ENCODE results near the gene SPIN4. TPM values are rescaled to one million over a fixed set of nuclear protein-coding genes. Genes with fewer than 3 reads are reported as not detected.

The SPIN4 gene
- total and polyA plus RNA-seq, 10 of the 15 experiments (the other 5 are each of a cell fraction or from before 2014, with no cell fraction given), result 3.3 to 17.0 (median 7.7) TPM

DNA sequence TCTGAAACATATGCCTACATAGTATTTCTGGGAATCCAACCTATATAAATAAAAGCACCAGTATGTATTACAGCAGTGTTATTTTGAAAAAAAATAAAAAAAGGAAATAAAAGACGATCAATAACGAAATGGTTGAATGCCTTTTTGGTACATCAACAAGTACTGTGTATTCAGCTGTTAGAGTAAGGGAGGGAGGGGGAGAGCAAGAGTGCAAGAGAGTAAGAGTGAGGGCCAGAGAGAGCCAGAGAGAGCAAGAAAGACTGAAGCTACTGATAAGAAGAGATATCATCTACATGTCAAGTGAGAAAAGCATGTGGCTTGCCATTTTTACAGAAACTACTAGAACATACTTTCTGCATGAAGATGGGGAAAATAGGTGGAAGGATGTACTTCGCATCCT, 1.8 kb downstream of the SPIN4 start:
- H3K36me3 ChIP-seq (ENCODE audit: control insufficient read depth in 2 of 2, insufficient read depth in 2 of 2, low read length in 1 of 2), result no peaks in the 10 kb centered on the region
- ATAC-seq (peak; percentile 39), DNase-seq (ENCODE audit: low read depth, low spot score) (no peak), FAIRE-seq (no peak)
- H3K4me3 ChIP-seq, result peak overlapping the region; percentile 64; the same call in 1 of the 2 replicates
- BruUV-seq (replicated peaks), result no TSS peak
- no peak overlapping the region; the same call in 1 of the 2 replicates for H3K9ac ChIP-seq (ENCODE audit: control insufficient read depth, insufficient read depth, low read length)
- H3K27me3 ChIP-seq (replicated peaks in 1 of 2; ENCODE audit: control insufficient read depth in 2 of 2, insufficient read depth in 2 of 2, low read length in 1 of 2), result no peaks in the 10 kb centered on the region
- ChIA-PET SMC1A (ENCODE audit: uncharacterized antibody, unreplicated experiment) (no interaction called here), POLR2A (no interaction called here), CTCF (no interaction called here), RAD21 (ENCODE audit: unreplicated experiment) (no interaction called here)
- in situ Hi-C loops (cut with MboI) (no loop called here), intact Hi-C loops (cut with micrococcal nuclease; ENCODE audit: unreplicated experiment) (no loop called here)
- TF ChIP-seq WRNIP1 (IDR thresholded peaks at IDR 0.05; ENCODE audit: borderline replicate concordance, low read depth, low read length), result no peak
- no peak for TF ChIP-seq IRF4 (IDR thresholded peaks at IDR 0.05; ENCODE audit: low read depth, low read length)
- TF ChIP-seq, protein P1, sequence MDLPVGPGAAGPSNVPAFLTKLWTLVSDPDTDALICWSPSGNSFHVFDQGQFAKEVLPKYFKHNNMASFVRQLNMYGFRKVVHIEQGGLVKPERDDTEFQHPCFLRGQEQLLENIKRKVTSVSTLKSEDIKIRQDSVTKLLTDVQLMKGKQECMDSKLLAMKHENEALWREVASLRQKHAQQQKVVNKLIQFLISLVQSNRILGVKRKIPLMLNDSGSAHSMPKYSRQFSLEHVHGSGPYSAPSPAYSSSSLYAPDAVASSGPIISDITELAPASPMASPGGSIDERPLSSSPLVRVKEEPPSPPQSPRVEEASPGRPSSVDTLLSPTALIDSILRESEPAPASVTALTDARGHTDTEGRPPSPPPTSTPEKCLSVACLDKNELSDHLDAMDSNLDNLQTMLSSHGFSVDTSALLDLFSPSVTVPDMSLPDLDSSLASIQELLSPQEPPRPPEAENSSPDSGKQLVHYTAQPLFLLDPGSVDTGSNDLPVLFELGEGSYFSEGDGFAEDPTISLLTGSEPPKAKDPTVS (IDR thresholded peaks at IDR 0.05; ENCODE audit: low read depth, low read length), result no peak
- TF ChIP-seq KAT2A (conservative IDR thresholded peaks at IDR 0.05; ENCODE audit: control insufficient read depth, low read depth, low read length), result no peak
- peak overlapping the region; percentile 50; the same call in 1 of the 2 replicates for H3K4me2 ChIP-seq (ENCODE audit: control insufficient read depth, insufficient read depth)
- no peak overlapping the region for H3K27ac ChIP-seq (ENCODE audit: control insufficient read depth, insufficient read depth)
- peaks cover 13% of the 10 kb centered on the region for H3K79me2 ChIP-seq (ENCODE audit: control insufficient read depth, insufficient read depth, low read length)
- H3K4me1 ChIP-seq (ENCODE audit: control insufficient read depth, insufficient read depth, low read length), result no peaks in the 10 kb centered on the region
- H4K20me1 ChIP-seq (ENCODE audit: control insufficient read depth, insufficient read depth), result no peaks in the 10 kb centered on the region
- 7% methylated on average over 3 of the region's 3 CpGs for WGBS (ENCODE audit: insufficient coverage, insufficient replicate concordance, low lambda C conversion rate, missing lambda C conversion rate)
- no peak overlapping the region for H2AFZ ChIP-seq (ENCODE audit: control insufficient read depth, low read depth, low read length)
- H3K9me3 ChIP-seq (replicated peaks; ENCODE audit: control insufficient read depth, insufficient read depth, low read length), result no peaks in the 10 kb centered on the region

DNA sequence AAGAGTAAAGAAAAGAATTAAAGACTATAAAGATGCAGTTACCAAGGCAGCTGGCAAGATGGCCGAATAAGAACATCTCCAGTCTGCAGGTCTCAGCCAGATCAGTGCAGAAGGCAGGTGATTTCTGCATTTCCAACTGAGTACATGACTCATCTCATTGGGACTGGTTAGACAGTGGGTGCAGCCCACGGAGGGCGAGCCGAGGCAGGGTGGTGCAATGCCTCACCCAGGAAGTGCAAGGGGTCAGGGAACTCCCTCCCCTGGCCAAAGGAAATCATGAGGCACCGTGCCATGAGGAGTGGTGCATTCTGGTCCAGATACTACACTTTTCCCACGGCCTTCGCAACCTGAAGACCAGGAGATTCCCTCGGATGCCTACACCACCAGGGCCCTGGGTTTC, 20.5 kb downstream of the SPIN4 start:
- ChIA-PET CTCF (no interaction called here), RAD21 (ENCODE audit: unreplicated experiment) (no interaction called here), POLR2A (no interaction called here), SMC1A (ENCODE audit: uncharacterized antibody, unreplicated experiment) (no interaction called here)
- ATAC-seq (no peak), FAIRE-seq (no peak), DNase-seq (ENCODE audit: low read depth, low spot score) (no peak)
- WGBS (ENCODE audit: insufficient coverage, insufficient replicate concordance, low lambda C conversion rate, missing lambda C conversion rate), result 45% methylated on average over 8 of the region's 8 CpGs
- intact Hi-C loops (cut with micrococcal nuclease; ENCODE audit: unreplicated experiment) (no loop called here), in situ Hi-C loops (cut with MboI) (no loop called here)
- no peak overlapping the region for H3K4me2 ChIP-seq (ENCODE audit: control insufficient read depth, insufficient read depth)
- no peak overlapping the region for H3K4me3 ChIP-seq
- no peaks in the 10 kb centered on the region for H4K20me1 ChIP-seq (ENCODE audit: control insufficient read depth, insufficient read depth)
- no peaks in the 10 kb centered on the region for H3K4me1 ChIP-seq (ENCODE audit: control insufficient read depth, insufficient read depth, low read length)
- H3K9me3 ChIP-seq (replicated peaks; ENCODE audit: control insufficient read depth, insufficient read depth, low read length), result no peaks in the 10 kb centered on the region; the same call in 2 of the 3 replicates
- no peaks in the 10 kb centered on the region for H3K27me3 ChIP-seq (replicated peaks in 1 of 2; ENCODE audit: control insufficient read depth in 2 of 2, insufficient read depth in 2 of 2, low read length in 1 of 2)
- TF ChIP-seq BCL11A (IDR thresholded peaks at IDR 0.05; ENCODE audit: low read depth, low read length), result no peak
- H3K36me3 ChIP-seq (ENCODE audit: control insufficient read depth in 2 of 2, insufficient read depth in 2 of 2, low read length in 1 of 2), result no peaks in the 10 kb centered on the region; a peak in 1 of 4 replicates
- H3K79me2 ChIP-seq (ENCODE audit: control insufficient read depth, insufficient read depth, low read length), result no peaks in the 10 kb centered on the region
- no peak overlapping the region for H3K9ac ChIP-seq (ENCODE audit: control insufficient read depth, insufficient read depth, low read length)
- no peak overlapping the region for H2AFZ ChIP-seq (ENCODE audit: control insufficient read depth, low read depth, low read length)
- H3K27ac ChIP-seq (ENCODE audit: control insufficient read depth, insufficient read depth), result no peak overlapping the region
- no TSS peak for BruUV-seq (replicated peaks)

Measured in GM12878 (cell line).